ENCODE results near the gene SPATA3.

The SPATA3 gene

GRCh38 chr2:231047923-231048915 lies 52.3 kb downstream of the SPATA3 start:
- no peak for DNase-seq (ENCODE audit: low read depth in 2 of 3, low spot score in 1 of 3)

- DNase-seq (ENCODE audit: low read depth in 2 of 3, low spot score in 1 of 3), result no peak
These were observed 53.5 kb downstream of the SPATA3 start for GRCh38 chr2:231049286-231050017.

GRCh38 chr2:231050018-231050901 lies 54.3 kb downstream of the SPATA3 start:
- no peak for DNase-seq (ENCODE audit: low read depth in 2 of 3, low spot score in 1 of 3)

GRCh38 chr2:231051116-231051515 lies 55.2 kb downstream of the SPATA3 start:
- no peak for DNase-seq (ENCODE audit: low read depth in 2 of 3, low spot score in 1 of 3)

GRCh38 chr2:231052494-231053451 lies 56.9 kb downstream of the SPATA3 start:
- peak; percentile 75 to 80 (median 76) for DNase-seq (ENCODE audit: low read depth in 2 of 3, low spot score in 1 of 3)

- DNase-seq (ENCODE audit: low read depth in 2 of 3, low spot score in 1 of 3), result no peak
These were observed 57.9 kb downstream of the SPATA3 start for GRCh38 chr2:231053846-231054245.

GRCh38 chr2:231056453-231057416 lies 60.8 kb downstream of the SPATA3 start, which contains the start of gene PSMD1:
PSMD1 (plus strand) TSS chr2:231056867; CDS start chr2:231057026, 159 bp downstream.
- DNase-seq (ENCODE audit: low read depth in 2 of 3, low spot score in 1 of 3), result peak; percentile 89 to 95 (median 89)

GRCh38 chr2:231057590-231057989 lies 61.7 kb downstream of the SPATA3 start:
- DNase-seq (ENCODE audit: low read depth in 2 of 3, low spot score in 1 of 3), result no peak

Data from stimulated activated CD4-positive, alpha-beta T cell treated with anti-CD3 and anti-CD28 coated beads, Interleukin-12 subunit alpha, Interleukin-12 subunit beta, amount 100 ng/mL, for 48 hours (primary cell).